ENCODE data around the gene CLEC9A. TPM values are rescaled to one million over a fixed set of nuclear protein-coding genes. Genes with fewer than 3 reads are reported as not detected.

Gene CLEC9A
- polyA plus RNA-seq, 1 donor from 2014 or later = not detected

GRCh38 chr12:10111451-10111850 is 81.0 kb downstream of the CLEC9A start:
- Mint-ChIP-seq H3K27ac (no peak overlapping the region), H3K4me1 (no peaks in the 10 kb centered on the region), H3K4me3 (no peak overlapping the region), H3K9me3 (peaks cover 0 to 4% (median 2%) of the 10 kb centered on the region in 3 donors), H3K27me3 (no peaks in the 10 kb centered on the region), H3K36me3 (no peaks in the 10 kb centered on the region)

GRCh38 chr12:10113075-10113474 is 82.6 kb downstream of the CLEC9A start:
- Mint-ChIP-seq H3K27ac (no peak overlapping the region), H3K9me3 (peaks cover 0 to 4% (median 0%) of the 10 kb centered on the region in 3 donors), H3K4me3 (no peak overlapping the region), H3K4me1 (no peaks in the 10 kb centered on the region), H3K27me3 (no peaks in the 10 kb centered on the region), H3K36me3 (no peaks in the 10 kb centered on the region)

- Mint-ChIP-seq H3K4me1 (no peaks in the 10 kb centered on the region), H3K27ac (no peak overlapping the region), H3K9me3 (peaks cover 0 to 4% (median 0%) of the 10 kb centered on the region in 3 donors), H3K36me3 (no peaks in the 10 kb centered on the region), H3K27me3 (no peaks in the 10 kb centered on the region), H3K4me3 (no peak overlapping the region)
Measured at GRCh38 chr12:10113920-10114319, 83.4 kb downstream of the CLEC9A start.

DNA sequence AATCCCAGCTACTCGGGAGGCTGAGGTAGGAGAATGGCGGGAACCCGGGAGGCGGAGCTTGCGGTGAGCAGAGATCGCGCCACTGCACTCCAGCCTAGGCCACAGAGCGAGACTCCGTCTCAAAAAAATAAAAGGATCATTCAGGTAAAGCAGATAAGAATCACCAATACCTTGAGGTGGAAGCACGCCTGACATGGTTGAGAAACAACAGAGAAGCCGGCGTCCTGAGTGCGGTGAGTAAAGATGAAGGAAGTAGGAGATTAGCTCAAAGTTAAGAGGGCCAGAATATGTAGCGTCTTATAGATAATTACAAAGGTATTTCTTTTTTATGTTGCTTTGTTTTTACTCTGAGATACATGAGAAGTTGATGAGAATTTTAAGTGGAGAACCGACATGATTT is 84.8 kb downstream of the CLEC9A start:
- no peak overlapping the region for H3K27ac Mint-ChIP-seq
- no peaks in the 10 kb centered on the region for H3K36me3 Mint-ChIP-seq
- H3K9me3 Mint-ChIP-seq = peaks cover 0 to 4% (median 3%) of the 10 kb centered on the region in 3 donors
- H3K4me1 Mint-ChIP-seq = no peaks in the 10 kb centered on the region
- peaks cover 2% of the 10 kb centered on the region for H3K27me3 Mint-ChIP-seq
- H3K4me3 Mint-ChIP-seq = no peak overlapping the region

Other genes with a start within 250 kb of the CLEC9A start
- gene KLRF1, start 203.2 kb upstream of the CLEC9A start, polyA plus RNA-seq = 3.0 TPM
- gene CLEC2B, start 161.3 kb upstream of the CLEC9A start, polyA plus RNA-seq = 11.4 TPM
- not detected for gene KLRF2, start 149.2 kb upstream of the CLEC9A start, polyA plus RNA-seq
- gene CLEC2A, start 98.3 kb upstream of the CLEC9A start, polyA plus RNA-seq = not detected
- gene CLEC12A, start 59.3 kb upstream of the CLEC9A start, polyA plus RNA-seq = 0.55 TPM
- gene CLEC1B, start 31.6 kb upstream of the CLEC9A start, polyA plus RNA-seq = not detected
- gene CLEC12B, start 20.1 kb upstream of the CLEC9A start, polyA plus RNA-seq = not detected
- gene CLEC1A, start 68.3 kb downstream of the CLEC9A start, polyA plus RNA-seq = not detected
- 1.9 TPM for gene CLEC7A, start 99.5 kb downstream of the CLEC9A start, polyA plus RNA-seq
- not detected for gene OLR1, start 141.4 kb downstream of the CLEC9A start, polyA plus RNA-seq
- gene TMEM52B, start 148.3 kb downstream of the CLEC9A start, polyA plus RNA-seq = not detected
- 0.68 TPM for gene GABARAPL1, start 182.2 kb downstream of the CLEC9A start, polyA plus RNA-seq